Central memory CD8-positive, alpha-beta T cell (primary cell): ENCODE data around the gene TBCE.
"Not testable (repeated sequence)": the region's sequence is repeated elsewhere in the genome, so short reads cannot be mapped to it uniquely, and the experiment has no call there.

Experiments
- ATAC-seq: fragments of 150-1000 bp; cut with Tn5 transposase; replicated peaks from 2 replicates; pipeline ENCODE4 v1.10.0; 2022; ENCODE audit warnings: mild to moderate bottlenecking, moderate FRiP score, moderate number of reproducible peaks; ENCODE audit not compliant: poor library complexity, severe bottlenecking; ENCODE audit errors: extremely low read depth
- DNase-seq, 2 donors: peaks; one replicate each; pipeline ENCODE4 v3.0.0; 2021; ENCODE audit warnings: low spot score in 2 of 2
- H3K27ac Mint-ChIP-seq: one replicate; pipeline ENCODE4 v1.8.0; 2022; ENCODE audit warnings: low read depth, mild to moderate bottlenecking, moderate library complexity, mixed read lengths
- H3K27me3 Mint-ChIP-seq: one replicate; pipeline ENCODE4 v1.8.0; 2022; ENCODE audit warnings: mixed read lengths
- H3K36me3 Mint-ChIP-seq: one replicate; pipeline ENCODE4 v1.8.0; 2022; ENCODE audit warnings: mild to moderate bottlenecking, moderate library complexity, mixed read lengths; ENCODE audit not compliant: insufficient read depth
- H3K4me1 Mint-ChIP-seq: one replicate; pipeline ENCODE4 v1.8.0; 2022; ENCODE audit warnings: mixed read lengths
- H3K4me3 Mint-ChIP-seq: one replicate; pipeline ENCODE4 v1.8.0; 2022; ENCODE audit warnings: mild to moderate bottlenecking, moderate library complexity, mixed read lengths
- H3K9me3 Mint-ChIP-seq: one replicate; pipeline ENCODE4 v1.8.0; 2022; ENCODE audit warnings: mixed read lengths

Gene TBCE

GRCh38 chr1:235450886-235451483 lies 83.8 kb downstream of the TBCE start:
- ATAC-seq (no peak), DNase-seq (no peak)
- no peak overlapping the region for H3K27ac Mint-ChIP-seq
- H3K9me3 Mint-ChIP-seq = no peaks in the 10 kb centered on the region
- no peaks in the 10 kb centered on the region for H3K27me3 Mint-ChIP-seq
- H3K4me1 Mint-ChIP-seq = no peaks in the 10 kb centered on the region
- H3K36me3 Mint-ChIP-seq = peaks cover 18% of the 10 kb centered on the region
- no peak overlapping the region for H3K4me3 Mint-ChIP-seq

GRCh38 chr1:235454021-235454420 lies 86.8 kb downstream of the TBCE start:
- no peak for DNase-seq
- Mint-ChIP-seq H3K4me3 (no peak overlapping the region), H3K9me3 (no peaks in the 10 kb centered on the region), H3K27ac (no peak overlapping the region), H3K27me3 (no peaks in the 10 kb centered on the region), H3K4me1 (no peaks in the 10 kb centered on the region), H3K36me3 (peaks cover 7% of the 10 kb centered on the region)
- ATAC-seq = no peak

- ATAC-seq (no peak), DNase-seq (no peak)
- Mint-ChIP-seq H3K27me3 (no peaks in the 10 kb centered on the region), H3K4me1 (no peaks in the 10 kb centered on the region), H3K36me3 (peaks cover 6% of the 10 kb centered on the region), H3K27ac (no peak overlapping the region), H3K4me3 (no peak overlapping the region), H3K9me3 (no peaks in the 10 kb centered on the region)
These were observed 87.9 kb downstream of the TBCE start for GRCh38 chr1:235455097-235455496.

GRCh38 chr1:235455823-235456222 lies 88.6 kb downstream of the TBCE start:
- peaks cover 6% of the 10 kb centered on the region for H3K36me3 Mint-ChIP-seq
- H3K27ac Mint-ChIP-seq = no peak overlapping the region
- H3K27me3 Mint-ChIP-seq = no peaks in the 10 kb centered on the region
- DNase-seq (no peak), ATAC-seq (no peak)
- H3K9me3 Mint-ChIP-seq = no peaks in the 10 kb centered on the region
- H3K4me1 Mint-ChIP-seq = no peaks in the 10 kb centered on the region
- no peak overlapping the region for H3K4me3 Mint-ChIP-seq

GRCh38 chr1:235457856-235458255 lies 90.6 kb downstream of the TBCE start:
- DNase-seq, H3K36me3 Mint-ChIP-seq, H3K27me3 Mint-ChIP-seq, H3K4me1 Mint-ChIP-seq, H3K27ac Mint-ChIP-seq, H3K9me3 Mint-ChIP-seq, H3K4me3 Mint-ChIP-seq, ATAC-seq: not testable (repeated sequence)

- peaks cover 7% of the 10 kb centered on the region for H3K4me1 Mint-ChIP-seq
- no peaks in the 10 kb centered on the region for H3K27me3 Mint-ChIP-seq
- H3K27ac Mint-ChIP-seq = no peak overlapping the region
- peaks cover 2% of the 10 kb centered on the region for H3K36me3 Mint-ChIP-seq
- H3K9me3 Mint-ChIP-seq = no peaks in the 10 kb centered on the region
- ATAC-seq (no peak), DNase-seq (no peak)
- H3K4me3 Mint-ChIP-seq = no peak overlapping the region
These were observed 93.5 kb downstream of the TBCE start for GRCh38 chr1:235460770-235461169.

- H3K27ac Mint-ChIP-seq = peak overlapping the region; percentile 41
- no peaks in the 10 kb centered on the region for H3K9me3 Mint-ChIP-seq
- H3K4me3 Mint-ChIP-seq = no peak overlapping the region
- ATAC-seq (no peak), DNase-seq (no peak)
- H3K36me3 Mint-ChIP-seq = peaks cover 2% of the 10 kb centered on the region
- H3K4me1 Mint-ChIP-seq = peaks cover 7% of the 10 kb centered on the region
- H3K27me3 Mint-ChIP-seq = no peaks in the 10 kb centered on the region
These were observed 94.7 kb downstream of the TBCE start for GRCh38 chr1:235461954-235462353.

GRCh38 chr1:235462832-235463231 lies 95.6 kb downstream of the TBCE start:
- not testable (repeated sequence) for H3K4me1 Mint-ChIP-seq, H3K4me3 Mint-ChIP-seq, DNase-seq, ATAC-seq, H3K27ac Mint-ChIP-seq, H3K36me3 Mint-ChIP-seq, H3K27me3 Mint-ChIP-seq, H3K9me3 Mint-ChIP-seq

GRCh38 chr1:235465066-235465465 lies 97.8 kb downstream of the TBCE start:
- Mint-ChIP-seq H3K27ac (no peak overlapping the region), H3K9me3 (no peaks in the 10 kb centered on the region), H3K4me1 (peaks cover 7% of the 10 kb centered on the region), H3K27me3 (no peaks in the 10 kb centered on the region), H3K36me3 (peaks cover 8% of the 10 kb centered on the region), H3K4me3 (no peak overlapping the region)
- ATAC-seq (no peak), DNase-seq (no peak)

- Mint-ChIP-seq H3K4me3 (no peak overlapping the region), H3K27me3 (no peaks in the 10 kb centered on the region), H3K36me3 (peaks cover 6% of the 10 kb centered on the region), H3K4me1 (no peaks in the 10 kb centered on the region), H3K9me3 (no peaks in the 10 kb centered on the region), H3K27ac (no peak overlapping the region)
- ATAC-seq = no peak
- no peak for DNase-seq
These were observed 100.8 kb downstream of the TBCE start for GRCh38 chr1:235468004-235468403.

GRCh38 chr1:235468970-235469369 lies 101.7 kb downstream of the TBCE start:
- no peaks in the 10 kb centered on the region for H3K27me3 Mint-ChIP-seq
- H3K27ac Mint-ChIP-seq = no peak overlapping the region
- no peaks in the 10 kb centered on the region for H3K4me1 Mint-ChIP-seq
- ATAC-seq (no peak), DNase-seq (no peak)
- H3K4me3 Mint-ChIP-seq = no peak overlapping the region
- H3K9me3 Mint-ChIP-seq = no peaks in the 10 kb centered on the region
- peaks cover 6% of the 10 kb centered on the region for H3K36me3 Mint-ChIP-seq

- not testable (repeated sequence) for H3K9me3 Mint-ChIP-seq, DNase-seq, H3K4me3 Mint-ChIP-seq, H3K36me3 Mint-ChIP-seq, ATAC-seq, H3K27ac Mint-ChIP-seq, H3K27me3 Mint-ChIP-seq, H3K4me1 Mint-ChIP-seq
These were observed 102.7 kb downstream of the TBCE start for GRCh38 chr1:235469897-235470296.

- H3K27ac Mint-ChIP-seq = no peak overlapping the region
These were observed 103.7 kb downstream of the TBCE start for GRCh38 chr1:235470741-235471439.

More at GRCh38 chr1:235470741-235471439, 103.7 kb downstream of the TBCE start:
- ATAC-seq (no peak), DNase-seq (no peak)
- peaks cover 6% of the 10 kb centered on the region for H3K36me3 Mint-ChIP-seq
- H3K4me3 Mint-ChIP-seq = no peak overlapping the region
- H3K9me3 Mint-ChIP-seq = no peaks in the 10 kb centered on the region
- H3K27me3 Mint-ChIP-seq = no peaks in the 10 kb centered on the region
- no peaks in the 10 kb centered on the region for H3K4me1 Mint-ChIP-seq
